Measurements from ENCODE around the gene SEZ6. TPM values are rescaled to one million over a fixed set of nuclear protein-coding genes. Genes with fewer than 3 reads are reported as not detected.

Gene SEZ6
- total RNA-seq, 4 donors from 2014 or later: not detected

DNA sequence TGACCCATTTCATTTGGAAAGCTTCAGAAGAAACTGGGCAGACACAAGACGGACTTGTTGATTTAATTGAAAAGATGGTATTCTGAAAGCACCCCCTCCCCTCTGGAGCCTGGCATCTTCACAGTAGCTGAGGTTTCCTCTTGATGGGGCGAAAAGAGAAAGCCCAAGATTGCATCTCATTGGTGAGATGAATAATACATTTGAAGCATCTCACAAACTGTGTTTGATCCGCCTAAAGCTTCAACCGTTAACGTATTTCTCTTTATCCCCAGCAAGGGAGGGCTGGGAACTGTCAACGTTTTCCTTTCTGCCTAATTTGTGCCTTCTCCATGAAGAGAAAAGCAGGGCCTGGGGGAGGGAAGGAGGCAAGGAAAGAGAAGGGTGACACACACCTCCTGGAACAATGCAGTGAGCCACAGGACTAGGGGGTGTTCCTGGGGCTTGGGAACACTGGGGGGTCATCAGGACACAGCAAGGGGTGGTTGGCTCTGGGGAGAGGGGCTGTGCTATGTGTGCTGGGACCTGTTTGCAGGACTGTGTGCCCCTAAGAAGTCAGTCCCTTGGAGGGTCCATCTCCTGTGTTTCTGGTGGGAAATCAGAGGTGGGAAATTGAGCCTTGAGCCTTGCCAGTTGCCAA is 18.6 kb upstream of the SEZ6 start:
- 67 to 70% methylated on average over 6 of the region's 6 CpGs for WGBS, 2 donors
- Histone ChIP-seq H3K27ac (no peak overlapping the region), H3K9me3 (no peaks in the 10 kb centered on the region), H3K27me3 (no peaks in the 10 kb centered on the region), H3K4me3 (replicated peaks in 1 of 3) (no peak overlapping the region), H3K4me1 (peaks cover 7 to 10% of the 10 kb centered on the region in 2 donors), H3K36me3 (no peaks in the 10 kb centered on the region)
- no peak for DNase-seq
- intact Hi-C loops (cut with DNase I): no loop called here
- TF ChIP-seq, protein P1, sequence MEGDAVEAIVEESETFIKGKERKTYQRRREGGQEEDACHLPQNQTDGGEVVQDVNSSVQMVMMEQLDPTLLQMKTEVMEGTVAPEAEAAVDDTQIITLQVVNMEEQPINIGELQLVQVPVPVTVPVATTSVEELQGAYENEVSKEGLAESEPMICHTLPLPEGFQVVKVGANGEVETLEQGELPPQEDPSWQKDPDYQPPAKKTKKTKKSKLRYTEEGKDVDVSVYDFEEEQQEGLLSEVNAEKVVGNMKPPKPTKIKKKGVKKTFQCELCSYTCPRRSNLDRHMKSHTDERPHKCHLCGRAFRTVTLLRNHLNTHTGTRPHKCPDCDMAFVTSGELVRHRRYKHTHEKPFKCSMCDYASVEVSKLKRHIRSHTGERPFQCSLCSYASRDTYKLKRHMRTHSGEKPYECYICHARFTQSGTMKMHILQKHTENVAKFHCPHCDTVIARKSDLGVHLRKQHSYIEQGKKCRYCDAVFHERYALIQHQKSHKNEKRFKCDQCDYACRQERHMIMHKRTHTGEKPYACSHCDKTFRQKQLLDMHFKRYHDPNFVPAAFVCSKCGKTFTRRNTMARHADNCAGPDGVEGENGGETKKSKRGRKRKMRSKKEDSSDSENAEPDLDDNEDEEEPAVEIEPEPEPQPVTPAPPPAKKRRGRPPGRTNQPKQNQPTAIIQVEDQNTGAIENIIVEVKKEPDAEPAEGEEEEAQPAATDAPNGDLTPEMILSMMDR (IDR thresholded peaks at IDR 0.05): no peak
- no peak for TF ChIP-seq POLR2A (IDR thresholded peaks at IDR 0.05)

DNA sequence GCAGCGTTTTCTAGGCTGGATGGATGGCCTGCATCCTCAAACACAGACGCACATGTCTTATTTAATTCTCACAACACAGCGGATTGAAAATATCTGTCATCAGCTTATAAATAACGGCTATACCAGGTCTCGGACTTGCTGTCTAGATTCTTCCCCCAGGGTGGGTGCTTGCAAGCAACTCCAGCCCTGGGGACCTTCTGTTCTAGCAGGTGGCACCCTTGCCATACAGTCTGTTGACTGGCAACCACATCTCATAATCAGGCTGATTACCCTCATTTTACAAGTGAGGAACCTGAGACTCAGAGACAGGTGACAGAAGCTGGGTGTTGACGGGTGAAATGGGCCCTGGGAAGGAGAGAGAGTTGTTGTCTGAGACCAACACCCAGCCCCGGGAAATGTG is 16.2 kb upstream of the SEZ6 start:
- intact Hi-C loops (cut with DNase I): no loop called here
- Histone ChIP-seq H3K4me3 (replicated peaks in 1 of 3) (no peak overlapping the region), H3K4me1 (peaks cover 7 to 10% of the 10 kb centered on the region in 2 donors), H3K9me3 (no peaks in the 10 kb centered on the region), H3K36me3 (no peaks in the 10 kb centered on the region), H3K27ac (no peak overlapping the region), H3K27me3 (no peaks in the 10 kb centered on the region)
- WGBS, 2 donors: 88 to 90% methylated on average over 7 of the region's 7 CpGs
- no peak for DNase-seq
- TF ChIP-seq, protein P1 (IDR thresholded peaks at IDR 0.05): no peak

DNA sequence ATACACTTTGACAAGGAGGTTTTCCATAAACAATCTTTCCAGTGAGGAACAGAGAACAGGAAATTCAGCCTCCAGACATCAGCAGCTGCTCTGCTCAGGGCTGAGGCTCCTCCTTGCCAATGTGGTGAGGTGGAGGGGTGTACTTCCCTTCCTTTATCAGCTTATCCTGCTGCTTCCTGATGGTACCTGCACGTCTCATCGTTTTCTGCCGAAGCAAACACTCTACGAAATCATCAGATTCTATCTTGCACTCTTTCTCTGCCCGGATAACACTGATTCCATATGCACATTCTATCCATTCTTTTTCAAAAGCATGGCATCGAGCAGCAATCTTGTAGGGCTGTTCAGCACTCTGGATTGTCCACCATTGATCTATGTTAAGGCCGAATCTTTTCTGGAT is 15.4 kb upstream of the SEZ6 start:
- intact Hi-C loops (cut with DNase I): no loop called here
- TF ChIP-seq, protein P1 (IDR thresholded peaks at IDR 0.05): no peak
- TF ChIP-seq POLR2A (IDR thresholded peaks at IDR 0.05): no peak
- 78 to 82% methylated on average over 7 of the region's 7 CpGs for WGBS, 2 donors

DNA sequence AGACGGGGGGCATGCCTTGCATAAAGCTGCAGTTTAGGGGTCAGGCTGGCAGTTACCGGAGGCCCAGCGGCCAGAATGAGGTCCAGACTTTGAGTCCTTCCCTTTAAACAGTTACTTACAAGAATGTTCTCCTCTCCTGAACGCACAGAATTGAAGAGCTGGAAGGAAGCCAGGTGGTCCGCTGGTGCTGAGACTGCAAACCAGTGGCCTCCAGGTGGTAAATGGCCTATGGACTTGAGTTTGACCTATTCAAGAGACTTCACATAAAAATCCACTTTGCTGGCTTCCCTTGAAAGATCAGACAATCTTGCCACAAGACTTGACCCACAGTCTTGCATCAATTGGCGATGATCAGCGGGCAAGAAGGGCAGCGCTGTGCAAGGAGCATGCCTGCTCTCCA is 14.7 kb upstream of the SEZ6 start:
- DNase-seq: no peak
- Histone ChIP-seq H3K4me3 (replicated peaks in 1 of 3) (no peak overlapping the region), H3K36me3 (no peaks in the 10 kb centered on the region), H3K9me3 (no peaks in the 10 kb centered on the region), H3K4me1 (peaks cover 7 to 10% of the 10 kb centered on the region in 2 donors), H3K27me3 (no peaks in the 10 kb centered on the region), H3K27ac (no peak overlapping the region)
- intact Hi-C loops (cut with DNase I): no loop called here
- TF ChIP-seq, protein P1 (IDR thresholded peaks at IDR 0.05): no peak
- TF ChIP-seq POLR2A (IDR thresholded peaks at IDR 0.05): no peak
- 43 to 59% methylated on average over 4 to 8 of the region's 8 CpGs for WGBS, 2 donors

More for the DNA sequence above, 15.4 kb upstream of the SEZ6 start:
- Histone ChIP-seq H3K36me3 (no peaks in the 10 kb centered on the region), H3K4me1 (peaks cover 7 to 10% of the 10 kb centered on the region in 2 donors), H3K4me3 (replicated peaks in 1 of 3) (no peak overlapping the region), H3K9me3 (no peaks in the 10 kb centered on the region), H3K27me3 (no peaks in the 10 kb centered on the region), H3K27ac (no peak overlapping the region)
- DNase-seq: no peak

DNA sequence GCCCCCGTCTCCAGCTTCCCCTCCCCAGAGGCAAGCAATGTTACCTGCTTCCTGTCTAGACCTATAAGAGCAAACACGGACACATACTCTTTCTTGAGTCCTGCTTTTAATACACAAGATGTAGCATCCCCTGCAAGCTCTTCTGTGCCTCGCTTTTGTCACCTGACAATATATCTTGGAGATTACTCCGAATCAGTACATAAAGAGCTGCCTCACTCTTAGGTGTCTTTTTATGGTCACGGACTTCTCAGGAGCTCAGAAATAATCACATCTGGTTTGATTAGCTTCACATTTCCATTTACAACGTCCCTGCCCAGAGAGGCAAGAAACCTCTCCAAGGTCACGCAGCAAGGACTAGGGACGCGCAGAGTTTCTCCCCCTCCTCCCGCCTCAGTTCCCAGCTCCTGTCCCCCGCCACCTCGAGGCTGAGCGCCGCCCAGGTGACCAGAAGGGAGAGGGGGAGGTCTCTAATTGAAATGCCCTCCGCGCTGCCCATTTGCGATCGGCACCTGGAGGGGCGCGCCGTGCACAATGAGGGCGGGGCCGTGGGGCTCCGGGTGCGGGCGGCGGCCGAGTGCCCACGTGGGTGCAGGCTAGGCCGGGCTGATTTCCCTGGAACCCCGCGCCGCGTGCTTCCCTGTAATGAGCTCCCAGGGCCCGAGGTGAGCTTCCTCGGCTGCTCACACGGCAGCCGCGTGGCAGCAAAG is 13.8 kb upstream of the SEZ6 start:
- no peaks in the 10 kb centered on the region for H3K9me3 ChIP-seq
- no peak overlapping the region for H3K27ac ChIP-seq
- H3K4me1 ChIP-seq: peaks cover 7 to 10% of the 10 kb centered on the region in 2 donors
- H3K27me3 ChIP-seq: no peaks in the 10 kb centered on the region
- H3K36me3 ChIP-seq: no peaks in the 10 kb centered on the region
- no peak overlapping the region for H3K4me3 ChIP-seq (replicated peaks in 1 of 3)
- peak; percentile 6 to 12 for DNase-seq
- intact Hi-C loops (cut with DNase I): no loop called here
- TF ChIP-seq POLR2A (IDR thresholded peaks at IDR 0.05): no peak
- TF ChIP-seq, protein P1 (IDR thresholded peaks at IDR 0.05): no peak
- 11 to 13% methylated on average over 18 to 32 of the region's 39 CpGs for WGBS, 2 donors
